ENCODE data around the gene NEK8.

DNA sequence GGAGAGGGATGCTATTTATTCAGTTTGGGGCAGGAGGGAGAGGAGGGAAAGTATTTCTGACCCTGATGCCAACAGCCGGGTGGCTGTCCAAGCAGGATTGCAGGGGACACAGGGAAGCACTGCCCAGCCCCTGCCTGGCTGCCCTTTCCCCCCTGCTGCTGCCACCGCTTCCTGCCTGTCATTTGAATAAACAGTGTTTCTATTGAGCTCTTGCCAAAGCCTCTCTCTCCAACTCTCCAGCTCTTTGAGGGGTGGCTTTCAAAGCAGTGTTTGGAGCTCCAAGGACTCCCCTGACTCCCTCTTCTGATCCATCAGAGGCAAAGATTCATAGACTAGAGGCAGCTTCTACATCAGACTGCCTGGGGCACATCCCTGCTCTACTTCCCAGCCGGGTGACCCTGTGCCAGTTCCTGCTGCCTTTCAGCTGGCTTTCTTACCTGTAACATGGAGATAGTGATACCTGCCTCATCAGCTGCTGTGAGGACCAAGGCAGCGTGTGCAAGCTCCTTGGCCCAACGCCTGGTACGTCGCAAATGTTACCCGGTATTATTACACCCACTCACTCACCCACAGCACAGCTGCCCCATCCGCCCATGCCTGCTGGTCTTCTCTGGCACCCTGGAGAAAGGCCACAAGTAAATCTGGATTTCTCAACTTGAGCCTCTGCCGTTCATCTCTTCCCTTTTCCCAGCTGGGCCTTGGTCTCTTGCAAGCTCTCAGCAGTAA, 26.4 kb upstream of the NEK8 start:
- no peak for TF ChIP-seq EZH2 (IDR thresholded peaks at IDR 0.05; ENCODE audit: borderline replicate concordance, low read length)
- TF ChIP-seq, protein P1, sequence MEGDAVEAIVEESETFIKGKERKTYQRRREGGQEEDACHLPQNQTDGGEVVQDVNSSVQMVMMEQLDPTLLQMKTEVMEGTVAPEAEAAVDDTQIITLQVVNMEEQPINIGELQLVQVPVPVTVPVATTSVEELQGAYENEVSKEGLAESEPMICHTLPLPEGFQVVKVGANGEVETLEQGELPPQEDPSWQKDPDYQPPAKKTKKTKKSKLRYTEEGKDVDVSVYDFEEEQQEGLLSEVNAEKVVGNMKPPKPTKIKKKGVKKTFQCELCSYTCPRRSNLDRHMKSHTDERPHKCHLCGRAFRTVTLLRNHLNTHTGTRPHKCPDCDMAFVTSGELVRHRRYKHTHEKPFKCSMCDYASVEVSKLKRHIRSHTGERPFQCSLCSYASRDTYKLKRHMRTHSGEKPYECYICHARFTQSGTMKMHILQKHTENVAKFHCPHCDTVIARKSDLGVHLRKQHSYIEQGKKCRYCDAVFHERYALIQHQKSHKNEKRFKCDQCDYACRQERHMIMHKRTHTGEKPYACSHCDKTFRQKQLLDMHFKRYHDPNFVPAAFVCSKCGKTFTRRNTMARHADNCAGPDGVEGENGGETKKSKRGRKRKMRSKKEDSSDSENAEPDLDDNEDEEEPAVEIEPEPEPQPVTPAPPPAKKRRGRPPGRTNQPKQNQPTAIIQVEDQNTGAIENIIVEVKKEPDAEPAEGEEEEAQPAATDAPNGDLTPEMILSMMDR (IDR thresholded peaks at IDR 0.05; ENCODE audit: low read length) = no peak

Data from OCI-LY1 (cell line).